Measurements from ENCODE around the gene IQCN.

IQCN gene

DNA sequence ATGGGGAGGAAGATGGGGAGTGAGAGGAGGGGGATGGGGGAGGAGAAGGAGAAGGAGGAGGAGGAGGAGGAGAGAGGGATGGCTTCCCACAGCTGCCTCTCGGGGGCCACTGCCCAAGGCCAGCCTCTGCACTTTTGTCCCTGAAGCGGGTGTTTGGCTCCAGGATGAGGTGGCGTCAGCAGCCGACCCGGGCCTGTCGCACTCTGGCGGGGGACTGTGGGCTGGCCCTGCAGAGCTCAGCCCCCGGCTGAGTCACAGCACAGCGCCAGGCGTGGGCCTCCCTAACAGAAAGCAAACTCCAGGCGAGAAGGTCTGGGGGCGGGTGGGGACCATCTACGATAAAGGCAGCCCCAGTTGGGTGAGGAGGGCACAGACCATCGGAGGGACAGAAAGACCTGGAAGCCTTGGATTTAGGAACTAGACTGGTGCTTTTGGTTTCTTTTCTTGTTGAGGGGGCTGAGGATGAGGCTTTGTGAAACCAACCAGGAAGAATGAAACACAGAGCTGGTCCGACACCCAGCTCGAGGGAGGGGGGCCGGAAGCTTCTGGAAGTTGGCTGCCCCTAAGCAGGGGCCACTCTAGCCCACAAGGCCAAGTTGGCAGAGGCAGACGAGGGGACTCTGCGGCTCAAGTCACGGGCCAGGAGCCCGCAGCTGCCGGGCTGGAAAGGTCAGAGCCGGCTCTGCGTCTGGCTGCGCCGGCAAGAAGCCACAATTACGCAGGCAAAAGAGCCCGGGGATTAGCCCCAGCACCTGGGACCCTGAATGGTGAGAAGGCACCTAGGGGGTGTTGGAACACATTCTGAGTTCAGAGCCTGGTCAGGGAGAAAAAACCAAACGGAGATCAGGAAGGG is 30.4 kb upstream of the IQCN start:
- Histone ChIP-seq H3K27me3 (ENCODE audit: insufficient read depth, insufficient read length) (no peaks in the 10 kb centered on the region), H3K4me1 (ENCODE audit: insufficient read depth, insufficient read length) (peaks cover 21% of the 10 kb centered on the region), H3K9ac (ENCODE audit: insufficient read length, low read depth) (peak overlapping the region; percentile 82), H3K36me3 (ENCODE audit: insufficient read depth, insufficient read length, low read length) (peaks cover 41% of the 10 kb centered on the region), H3K4me3 (ENCODE audit: insufficient read length, low read depth) (peak overlapping the region; percentile 33), H3K9me3 (ENCODE audit: insufficient read depth, low read length) (no peaks in the 10 kb centered on the region)
- no peak for TF ChIP-seq SUZ12 (IDR thresholded peaks at IDR 0.05; ENCODE audit: extremely low read depth, insufficient read depth, insufficient read length)
- no peak for TF ChIP-seq ZNF274 (IDR thresholded peaks at IDR 0.05; ENCODE audit: low read depth, low read length)
- TF ChIP-seq YY1 (IDR thresholded peaks at IDR 0.05; ENCODE audit: insufficient read depth, insufficient read length): peak; percentile 15
- no peak for DNase-seq (ENCODE audit: low read depth, low spot score)

DNA sequence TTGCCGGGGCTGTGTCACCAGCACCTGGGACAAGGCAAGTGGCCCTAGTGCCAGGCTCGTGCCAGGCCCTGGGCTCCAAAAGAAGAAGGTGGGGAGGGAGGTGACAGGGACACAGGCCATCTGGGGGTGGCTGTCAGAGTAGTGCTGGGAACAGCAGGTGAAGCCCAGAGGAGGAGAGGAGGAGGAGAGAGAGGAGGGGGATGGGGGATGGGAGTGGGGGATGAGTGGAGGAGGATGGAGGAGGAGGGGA is 29.9 kb upstream of the IQCN start:
- no peak for TF ChIP-seq ZNF274 (IDR thresholded peaks at IDR 0.05; ENCODE audit: low read depth, low read length)
- TF ChIP-seq YY1 (IDR thresholded peaks at IDR 0.05; ENCODE audit: insufficient read depth, insufficient read length): no peak
- TF ChIP-seq SUZ12 (IDR thresholded peaks at IDR 0.05; ENCODE audit: extremely low read depth, insufficient read depth, insufficient read length): no peak
- no peaks in the 10 kb centered on the region for H3K27me3 ChIP-seq (ENCODE audit: insufficient read depth, insufficient read length)
- no peak for DNase-seq (ENCODE audit: low read depth, low spot score)
- H3K9ac ChIP-seq (ENCODE audit: insufficient read length, low read depth): peak overlapping the region; percentile 54
- no peaks in the 10 kb centered on the region for H3K9me3 ChIP-seq (ENCODE audit: insufficient read depth, low read length)
- no peak overlapping the region for H3K4me3 ChIP-seq (ENCODE audit: insufficient read length, low read depth)
- H3K36me3 ChIP-seq (ENCODE audit: insufficient read depth, insufficient read length, low read length): peaks cover 35% of the 10 kb centered on the region
- peaks cover 17% of the 10 kb centered on the region for H3K4me1 ChIP-seq (ENCODE audit: insufficient read depth, insufficient read length)

DNA sequence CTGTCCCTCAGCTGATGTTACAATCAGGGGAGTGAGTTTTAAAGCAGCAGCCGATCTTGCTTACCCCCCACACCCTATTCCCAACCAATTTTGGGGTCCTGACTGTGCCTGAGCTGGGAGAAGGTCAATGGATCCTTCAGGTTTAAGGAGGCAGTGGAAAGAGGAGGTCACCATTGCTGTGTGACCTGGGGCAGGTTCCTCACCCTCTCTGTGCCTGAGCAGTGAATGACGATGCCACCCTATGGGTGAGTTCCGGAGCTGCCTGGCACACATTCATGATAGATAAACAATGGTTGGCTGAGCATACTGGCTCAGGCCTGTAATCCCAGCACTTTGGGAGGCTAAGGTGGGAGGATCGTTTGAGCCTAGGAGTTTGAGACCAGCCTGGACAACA is 27.5 kb upstream of the IQCN start:
- Histone ChIP-seq H3K4me3 (ENCODE audit: insufficient read length, low read depth) (no peak overlapping the region), H3K9me3 (ENCODE audit: insufficient read depth, low read length) (no peaks in the 10 kb centered on the region), H3K9ac (ENCODE audit: insufficient read length, low read depth) (no peak overlapping the region), H3K4me1 (ENCODE audit: insufficient read depth, insufficient read length) (peaks cover 12% of the 10 kb centered on the region), H3K27me3 (ENCODE audit: insufficient read depth, insufficient read length) (no peaks in the 10 kb centered on the region), H3K36me3 (ENCODE audit: insufficient read depth, insufficient read length, low read length) (peaks cover 11% of the 10 kb centered on the region)
- TF ChIP-seq YY1 (IDR thresholded peaks at IDR 0.05; ENCODE audit: insufficient read depth, insufficient read length) (no peak), ZNF274 (IDR thresholded peaks at IDR 0.05; ENCODE audit: low read depth, low read length) (no peak), SUZ12 (IDR thresholded peaks at IDR 0.05; ENCODE audit: extremely low read depth, insufficient read depth, insufficient read length) (no peak)
- DNase-seq (ENCODE audit: low read depth, low spot score): no peak

DNA sequence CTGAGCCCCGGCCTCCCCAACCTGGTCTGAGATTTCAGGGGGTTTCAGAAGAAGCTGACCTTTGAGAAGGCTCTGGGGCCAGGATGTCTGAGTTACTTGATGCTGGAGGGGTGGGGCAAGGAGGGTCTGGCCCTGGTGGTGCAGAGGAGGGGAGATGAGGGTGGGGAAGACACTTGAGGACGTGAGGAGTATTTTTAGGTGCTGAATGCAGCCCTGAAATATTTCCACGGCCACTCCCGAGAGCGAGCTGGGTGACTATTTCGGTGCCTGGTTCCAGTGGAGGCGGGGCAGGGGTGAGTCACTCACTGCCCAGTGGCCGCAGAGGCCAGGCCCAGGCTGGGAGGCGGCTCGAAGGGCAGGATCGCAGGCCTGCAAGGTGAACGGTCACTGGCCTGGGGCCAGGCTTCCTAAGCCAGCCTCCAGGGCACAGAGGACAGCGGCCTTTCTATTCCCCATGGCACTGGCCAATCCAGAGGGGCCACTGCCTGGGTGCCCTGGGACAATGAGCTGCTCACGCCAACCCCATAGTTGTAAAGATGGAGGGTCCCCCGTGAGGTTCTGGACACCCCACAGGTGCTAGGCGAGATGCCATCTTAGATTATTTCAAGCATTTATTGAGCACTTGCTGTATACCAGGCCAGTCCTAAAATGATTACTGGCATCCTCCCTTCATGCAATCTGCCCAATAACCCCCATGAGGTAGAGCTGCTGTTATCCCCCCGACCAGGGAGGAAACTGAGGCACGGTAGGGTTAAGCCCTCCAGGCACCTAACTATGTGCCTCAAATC is 26.9 kb upstream of the IQCN start:
- Histone ChIP-seq H3K27me3 (ENCODE audit: insufficient read depth, insufficient read length) (no peaks in the 10 kb centered on the region), H3K9me3 (ENCODE audit: insufficient read depth, low read length) (no peaks in the 10 kb centered on the region), H3K36me3 (ENCODE audit: insufficient read depth, insufficient read length, low read length) (peaks cover 5% of the 10 kb centered on the region), H3K4me3 (ENCODE audit: insufficient read length, low read depth) (no peak overlapping the region), H3K9ac (ENCODE audit: insufficient read length, low read depth) (peak overlapping the region; percentile 6), H3K4me1 (ENCODE audit: insufficient read depth, insufficient read length) (peaks cover 9% of the 10 kb centered on the region)
- TF ChIP-seq YY1 (IDR thresholded peaks at IDR 0.05; ENCODE audit: insufficient read depth, insufficient read length) (no peak), SUZ12 (IDR thresholded peaks at IDR 0.05; ENCODE audit: extremely low read depth, insufficient read depth, insufficient read length) (no peak), ZNF274 (IDR thresholded peaks at IDR 0.05; ENCODE audit: low read depth, low read length) (no peak)
- DNase-seq (ENCODE audit: low read depth, low spot score): no peak

DNA sequence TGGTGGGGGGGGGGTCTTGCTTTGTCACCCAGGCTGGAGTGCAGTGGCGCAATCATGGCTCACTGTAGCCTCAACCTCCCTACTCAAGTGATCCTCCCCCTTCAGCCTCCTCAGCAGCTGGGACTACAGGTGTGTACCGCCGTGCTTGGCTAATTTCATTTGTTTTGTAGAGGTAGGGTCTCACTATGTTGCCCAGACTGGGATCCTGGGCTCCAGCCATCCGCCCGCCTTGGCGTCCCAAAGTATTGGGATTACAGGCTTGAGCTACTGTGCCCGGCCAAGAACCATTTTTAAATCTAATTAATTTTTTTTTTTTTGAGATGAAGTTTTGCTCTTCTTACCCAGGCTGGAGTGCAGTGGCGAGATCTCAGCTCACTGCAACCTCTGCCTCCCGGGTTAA is 25.4 kb upstream of the IQCN start:
- no peaks in the 10 kb centered on the region for H3K27me3 ChIP-seq (ENCODE audit: insufficient read depth, insufficient read length)
- DNase-seq (ENCODE audit: low read depth, low spot score): no peak
- peaks cover 9% of the 10 kb centered on the region for H3K4me1 ChIP-seq (ENCODE audit: insufficient read depth, insufficient read length)
- no peak overlapping the region for H3K9ac ChIP-seq (ENCODE audit: insufficient read length, low read depth)
- H3K36me3 ChIP-seq (ENCODE audit: insufficient read depth, insufficient read length, low read length): no peaks in the 10 kb centered on the region
- H3K9me3 ChIP-seq (ENCODE audit: insufficient read depth, low read length): no peaks in the 10 kb centered on the region
- H3K4me3 ChIP-seq (ENCODE audit: insufficient read length, low read depth): no peak overlapping the region
- no peak for TF ChIP-seq ZNF274 (IDR thresholded peaks at IDR 0.05; ENCODE audit: low read depth, low read length)
- TF ChIP-seq YY1 (IDR thresholded peaks at IDR 0.05; ENCODE audit: insufficient read depth, insufficient read length): no peak
- TF ChIP-seq SUZ12 (IDR thresholded peaks at IDR 0.05; ENCODE audit: extremely low read depth, insufficient read depth, insufficient read length): no peak

DNA sequence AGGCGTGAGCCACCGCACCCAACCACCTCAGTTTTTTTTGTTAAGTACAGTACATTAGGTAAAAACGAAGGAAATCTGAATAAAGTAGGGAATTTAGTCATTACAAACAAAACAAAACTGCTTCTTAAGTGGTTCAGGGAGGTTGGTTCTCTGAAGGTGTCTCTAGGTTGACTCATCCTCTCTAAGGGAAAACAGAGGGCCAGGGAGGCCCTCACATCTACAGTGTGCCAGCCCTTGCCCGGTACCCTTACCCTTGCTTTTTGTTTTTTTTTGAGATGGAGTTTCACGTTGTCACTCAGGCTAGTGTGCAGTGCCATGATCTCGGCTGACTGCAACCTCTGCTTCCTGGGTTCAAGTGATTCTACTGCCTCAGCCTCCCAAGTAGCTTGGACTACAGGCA is 24.3 kb upstream of the IQCN start:
- Histone ChIP-seq H3K9me3 (ENCODE audit: insufficient read depth, low read length) (no peaks in the 10 kb centered on the region), H3K4me3 (ENCODE audit: insufficient read length, low read depth) (no peak overlapping the region), H3K36me3 (ENCODE audit: insufficient read depth, insufficient read length, low read length) (no peaks in the 10 kb centered on the region), H3K9ac (ENCODE audit: insufficient read length, low read depth) (no peak overlapping the region), H3K27me3 (ENCODE audit: insufficient read depth, insufficient read length) (no peaks in the 10 kb centered on the region), H3K4me1 (ENCODE audit: insufficient read depth, insufficient read length) (peaks cover 18% of the 10 kb centered on the region)
- TF ChIP-seq YY1 (IDR thresholded peaks at IDR 0.05; ENCODE audit: insufficient read depth, insufficient read length): no peak
- TF ChIP-seq ZNF274 (IDR thresholded peaks at IDR 0.05; ENCODE audit: low read depth, low read length): no peak
- DNase-seq (ENCODE audit: low read depth, low spot score): no peak

DNA sequence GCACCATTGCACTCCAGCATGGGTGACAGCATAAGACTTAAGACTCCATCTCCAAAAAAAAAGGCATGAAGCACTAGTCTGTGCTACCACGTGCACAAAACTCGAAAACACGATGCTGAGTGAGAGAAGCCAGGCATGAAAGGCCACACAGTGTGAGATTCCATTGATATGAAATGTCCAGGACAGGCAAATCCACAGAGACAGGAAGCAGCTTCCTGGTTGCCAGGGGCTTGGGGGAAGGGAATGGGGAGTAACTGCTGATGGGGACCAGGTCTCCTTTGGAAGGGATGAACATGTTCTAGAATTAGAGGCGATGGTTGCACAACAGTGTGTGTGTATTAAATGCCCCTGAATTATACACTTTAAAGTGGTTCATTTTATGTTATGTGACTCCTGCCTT is 23.1 kb upstream of the IQCN start:
- H3K4me3 ChIP-seq (ENCODE audit: insufficient read length, low read depth): no peak overlapping the region
- H3K9ac ChIP-seq (ENCODE audit: insufficient read length, low read depth): no peak overlapping the region
- TF ChIP-seq YY1 (IDR thresholded peaks at IDR 0.05; ENCODE audit: insufficient read depth, insufficient read length) (no peak), ZNF274 (IDR thresholded peaks at IDR 0.05; ENCODE audit: low read depth, low read length) (no peak), SUZ12 (IDR thresholded peaks at IDR 0.05; ENCODE audit: extremely low read depth, insufficient read depth, insufficient read length) (no peak)
- H3K36me3 ChIP-seq (ENCODE audit: insufficient read depth, insufficient read length, low read length): no peaks in the 10 kb centered on the region
- H3K27me3 ChIP-seq (ENCODE audit: insufficient read depth, insufficient read length): no peaks in the 10 kb centered on the region
- no peaks in the 10 kb centered on the region for H3K9me3 ChIP-seq (ENCODE audit: insufficient read depth, low read length)
- DNase-seq (ENCODE audit: low read depth, low spot score): no peak
- H3K4me1 ChIP-seq (ENCODE audit: insufficient read depth, insufficient read length): peaks cover 14% of the 10 kb centered on the region

Measured in NT2/D1 (cell line).